ENCODE results near the gene TUT1. TPM values are rescaled to one million over a fixed set of nuclear protein-coding genes. Genes with fewer than 3 reads are reported as not detected.

Gene TUT1
- total RNA-seq, 1 experiment from 2014 or later, result 39.3 TPM

- Histone ChIP-seq H3K9me3 (ENCODE audit: insufficient read depth, low read depth) (no peaks in the 10 kb centered on the region), H3K36me3 (ENCODE audit: low read depth) (peaks cover 9% of the 10 kb centered on the region; the same call in 1 of the 2 replicates), H3K79me2 (ENCODE audit: low read depth) (peaks cover 17% of the 10 kb centered on the region), H3K9me2 (ENCODE audit: insufficient read depth) (no peaks in the 10 kb centered on the region), H3K4me2 (no peak overlapping the region), H3K27ac (no peak overlapping the region), H3K4me1 (replicated peaks; ENCODE audit: insufficient read depth) (peaks cover 2% of the 10 kb centered on the region), H3K27me3 (ENCODE audit: insufficient read depth, low read depth) (no peaks in the 10 kb centered on the region), H2AFZ (no peak overlapping the region), H3F3A (ENCODE audit: insufficient read depth, low read depth) (peaks cover 36% of the 10 kb centered on the region), H3K4me3 (no peak overlapping the region), H4K20me1 (ENCODE audit: insufficient read depth) (no peaks in the 10 kb centered on the region)
- no peak for TF ChIP-seq CTCF (conservative IDR thresholded peaks at IDR 0.05)
- TF ChIP-seq EZH2 (IDR thresholded peaks at IDR 0.05; ENCODE audit: low read depth), result no peak
- BruUV-seq (replicated peaks), result no TSS peak
- ChIA-PET POLR2A (ENCODE audit: unreplicated experiment) (interaction anchor here (0.7 kb wide), 1 partner anchor 9 kb away, joined by 3 read pairs; no protein-coding TSS in a partner anchor), CTCF (no interaction called here)
- DNase-seq, result no peak
- intact Hi-C loops (cut with micrococcal nuclease; ENCODE audit: unreplicated experiment), result no loop called here
Measured at GRCh38 chr11:62605467-62605866, 14.1 kb upstream of the TUT1 start.

GRCh38 chr11:62604460-62605120, 13.3 kb upstream of the TUT1 start:
- BruUV-seq (replicated peaks), result no TSS peak
- intact Hi-C loops (cut with micrococcal nuclease; ENCODE audit: unreplicated experiment), result no loop called here
- no peaks in the 10 kb centered on the region for H4K20me1 ChIP-seq (ENCODE audit: insufficient read depth)
- ChIA-PET CTCF (no interaction called here), POLR2A (ENCODE audit: unreplicated experiment) (interaction anchor here (0.7 kb wide), 1 partner anchor 8 kb away, joined by 3 read pairs; no protein-coding TSS in a partner anchor)
- peaks cover 37% of the 10 kb centered on the region for H3F3A ChIP-seq (ENCODE audit: insufficient read depth, low read depth)
- H3K36me3 ChIP-seq (ENCODE audit: low read depth), result 0 out of 2 replicates have a peak, but pooled peaks cover 2% of the 10 kb centered on the region
- no peak overlapping the region for H2AFZ ChIP-seq
- no peak overlapping the region for H3K4me3 ChIP-seq
- DNase-seq, result no peak
- H3K27ac ChIP-seq, result no peak overlapping the region
- H3K9me2 ChIP-seq (ENCODE audit: insufficient read depth), result no peaks in the 10 kb centered on the region
- H3K4me2 ChIP-seq, result no peak overlapping the region
- H3K27me3 ChIP-seq (ENCODE audit: insufficient read depth, low read depth), result no peaks in the 10 kb centered on the region
- TF ChIP-seq CTCF (conservative IDR thresholded peaks at IDR 0.05) (no peak), EZH2 (IDR thresholded peaks at IDR 0.05; ENCODE audit: low read depth) (no peak)
- peaks cover 19% of the 10 kb centered on the region for H3K79me2 ChIP-seq (ENCODE audit: low read depth)
- H3K9me3 ChIP-seq (ENCODE audit: insufficient read depth, low read depth), result no peaks in the 10 kb centered on the region
- peaks cover 8% of the 10 kb centered on the region for H3K4me1 ChIP-seq (replicated peaks; ENCODE audit: insufficient read depth)

- no peak overlapping the region for H3K4me2 ChIP-seq
- POLR2A ChIA-PET (ENCODE audit: unreplicated experiment), result no interaction called here
- H3K9me3 ChIP-seq (ENCODE audit: insufficient read depth, low read depth), result no peaks in the 10 kb centered on the region
- no peak for DNase-seq
- H3K79me2 ChIP-seq (ENCODE audit: low read depth), result peaks cover 26% of the 10 kb centered on the region
- CTCF ChIA-PET, result interaction anchor here (0.9 kb wide), 1 partner anchor 8 kb away, joined by 3 read pairs; no protein-coding TSS in a partner anchor
- no peaks in the 10 kb centered on the region for H3K27me3 ChIP-seq (ENCODE audit: insufficient read depth, low read depth)
- intact Hi-C loops (cut with micrococcal nuclease; ENCODE audit: unreplicated experiment), result no loop called here
- H3F3A ChIP-seq (ENCODE audit: insufficient read depth, low read depth), result peaks cover 42% of the 10 kb centered on the region
- H3K9me2 ChIP-seq (ENCODE audit: insufficient read depth), result no peaks in the 10 kb centered on the region
- no TSS peak for BruUV-seq (replicated peaks)
- H4K20me1 ChIP-seq (ENCODE audit: insufficient read depth), result no peaks in the 10 kb centered on the region
- H3K36me3 ChIP-seq (ENCODE audit: low read depth), result 0 out of 2 replicates have a peak, but pooled peaks cover 2% of the 10 kb centered on the region
- TF ChIP-seq EZH2 (IDR thresholded peaks at IDR 0.05; ENCODE audit: low read depth) (no peak), CTCF (conservative IDR thresholded peaks at IDR 0.05) (no peak)
- H3K27ac ChIP-seq, result no peak overlapping the region
- no peak overlapping the region for H3K4me3 ChIP-seq
- H2AFZ ChIP-seq, result no peak overlapping the region
- H3K4me1 ChIP-seq (replicated peaks; ENCODE audit: insufficient read depth), result peaks cover 14% of the 10 kb centered on the region
Measured at GRCh38 chr11:62603776-62604299, 12.5 kb upstream of the TUT1 start.
